ENCODE data around the gene DFFB.
"Not testable (repeated sequence)": the region's sequence is repeated elsewhere in the genome, so short reads cannot be mapped to it uniquely, and the experiment has no call there.

Gene DFFB, protein sequence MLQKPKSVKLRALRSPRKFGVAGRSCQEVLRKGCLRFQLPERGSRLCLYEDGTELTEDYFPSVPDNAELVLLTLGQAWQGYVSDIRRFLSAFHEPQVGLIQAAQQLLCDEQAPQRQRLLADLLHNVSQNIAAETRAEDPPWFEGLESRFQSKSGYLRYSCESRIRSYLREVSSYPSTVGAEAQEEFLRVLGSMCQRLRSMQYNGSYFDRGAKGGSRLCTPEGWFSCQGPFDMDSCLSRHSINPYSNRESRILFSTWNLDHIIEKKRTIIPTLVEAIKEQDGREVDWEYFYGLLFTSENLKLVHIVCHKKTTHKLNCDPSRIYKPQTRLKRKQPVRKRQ

DNA sequence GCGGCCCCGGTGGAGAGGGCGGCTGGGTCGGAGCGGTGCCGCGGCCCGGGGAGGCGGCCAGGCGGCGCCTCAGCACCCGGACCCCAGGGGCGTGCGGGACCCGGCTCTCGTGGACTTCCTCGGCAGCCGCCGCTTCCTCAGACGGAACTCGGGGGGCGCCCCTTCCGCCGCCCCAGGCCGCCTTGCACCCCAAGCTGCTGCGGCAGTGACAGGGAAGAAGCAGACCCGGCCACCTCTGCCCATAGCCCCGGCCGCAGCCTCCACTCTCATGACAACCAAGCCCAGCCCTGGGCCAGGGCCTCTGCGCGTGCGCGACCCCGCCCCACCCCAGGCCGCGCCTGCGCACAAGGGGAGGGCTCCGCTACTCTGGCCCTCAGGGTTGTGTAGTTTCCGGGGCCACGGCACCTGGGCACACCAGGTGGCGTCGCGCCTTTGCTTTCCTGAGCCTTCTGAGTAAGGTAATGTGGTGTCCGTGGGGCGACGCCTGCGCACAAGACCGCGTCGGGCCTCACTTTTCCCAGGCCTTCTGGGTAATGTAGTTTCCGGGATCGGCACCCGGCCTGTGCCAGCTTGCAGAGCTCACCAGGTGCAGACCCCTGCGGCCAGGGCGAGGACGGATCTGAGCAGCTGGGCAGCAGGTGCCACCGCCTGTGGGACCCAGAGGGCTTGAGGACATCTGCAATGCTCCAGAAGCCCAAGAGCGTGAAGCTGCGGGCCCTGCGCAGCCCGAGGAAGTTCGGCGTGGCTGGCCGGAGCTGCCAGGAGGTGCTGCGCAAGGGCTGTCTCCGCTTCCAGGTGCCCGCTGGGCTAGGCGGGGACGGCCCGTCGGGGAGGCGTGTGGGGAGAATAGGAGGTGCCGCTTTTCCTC is at the start of gene DFFB, which contains the start of gene CEP104:
Gene DFFB (plus strand): TSS at position 554 of the 868 bp plus-strand sequence. CDS start 128 bp downstream, at position 682.
Gene CEP104 (minus strand): TSS at position 289 of the 868 bp plus-strand sequence. CDS start 4,804 bp downstream, outside the sequence.
- FAIRE-seq = peak; percentile 98
- peak; percentile 100 for DNase-seq (ENCODE audit: insufficient read length, low spot score)

DNA sequence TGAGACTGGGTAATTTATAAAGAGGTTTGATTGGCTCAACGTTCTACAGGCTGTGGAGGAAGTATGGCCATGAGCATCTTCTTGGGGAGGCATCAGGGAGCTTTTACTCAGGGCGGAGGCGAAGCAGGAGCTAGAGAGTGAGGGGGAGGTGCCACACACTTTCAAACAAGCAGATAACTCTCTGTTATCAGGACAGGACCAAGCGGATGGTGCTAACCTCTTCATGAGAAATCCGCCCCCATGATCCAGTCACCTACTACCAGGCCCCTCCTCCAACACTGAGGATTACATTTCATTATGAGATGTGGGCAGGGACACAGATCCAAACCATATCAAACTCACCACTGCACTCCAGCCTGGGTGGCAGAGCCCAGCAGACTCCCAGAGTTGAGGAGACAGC is 49.5 kb upstream of the DFFB start:
- DNase-seq (ENCODE audit: insufficient read length, low spot score) (no peak), FAIRE-seq (no peak)

DNA sequence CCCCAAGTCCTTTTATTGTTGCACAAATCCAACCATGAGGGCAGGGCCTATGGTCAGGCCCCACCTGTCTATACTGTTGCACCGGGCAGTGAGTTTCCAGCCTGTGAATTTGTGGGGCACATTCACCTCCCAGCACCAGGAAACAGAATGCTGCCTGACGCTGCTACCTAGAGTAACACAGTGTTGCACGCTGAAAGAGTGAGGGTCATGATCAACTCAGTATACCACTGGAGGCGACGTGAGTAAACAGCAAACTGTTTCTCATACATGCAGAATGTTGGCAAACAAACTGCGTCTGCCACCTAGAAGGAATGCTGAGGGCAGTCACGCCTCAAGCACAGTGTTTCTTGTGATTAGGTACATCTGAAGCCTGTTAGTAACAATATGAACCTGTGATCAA is 47.6 kb upstream of the DFFB start:
- DNase-seq (ENCODE audit: insufficient read length, low spot score) (no peak), FAIRE-seq (no peak)

DNA sequence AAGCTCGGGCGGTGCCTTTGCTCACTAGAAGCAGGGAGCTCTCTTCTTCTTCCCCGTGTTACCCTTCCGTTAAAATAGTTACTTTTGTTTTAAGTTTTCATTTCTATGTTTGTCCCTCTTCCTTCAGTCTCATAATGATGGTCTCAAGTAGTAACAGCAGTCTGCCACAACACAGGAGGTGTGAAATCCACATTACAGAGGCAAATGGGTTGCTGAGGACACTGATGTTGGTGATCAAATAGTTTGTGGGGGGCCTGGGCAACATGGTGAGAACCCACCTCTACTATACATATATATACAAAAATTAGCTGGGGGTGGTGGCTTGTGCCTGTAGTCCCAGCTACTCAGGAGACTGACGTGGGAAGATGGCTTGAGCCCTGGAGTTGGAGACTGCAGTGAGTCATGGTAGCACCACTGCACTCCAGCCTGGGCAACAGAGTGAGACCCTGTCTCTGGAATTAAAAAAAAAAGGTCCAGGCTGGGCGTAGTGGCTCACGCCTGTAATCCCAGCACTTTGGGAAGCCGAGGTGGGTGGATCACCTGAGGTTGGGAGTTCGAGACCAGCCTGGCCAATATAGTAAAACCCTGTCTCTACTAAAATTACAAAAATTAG is 47.0 kb upstream of the DFFB start:
- not testable (repeated sequence) for DNase-seq (ENCODE audit: insufficient read length, low spot score); FAIRE-seq

DNA sequence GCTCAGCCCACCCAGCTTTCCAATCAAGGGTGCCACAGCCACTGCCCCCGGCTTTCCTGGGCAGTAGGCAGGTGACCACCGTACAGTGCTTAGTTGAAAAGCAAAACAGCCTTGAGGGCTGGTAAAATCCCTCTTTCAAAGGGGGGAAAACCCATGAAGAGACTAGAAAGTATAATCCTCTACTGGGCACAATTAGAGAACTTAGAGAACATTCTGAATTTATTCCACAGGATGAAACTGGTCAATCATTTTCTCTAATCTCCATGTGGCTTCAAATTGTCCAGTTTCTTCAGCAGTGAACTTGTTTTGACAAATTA is 45.7 kb upstream of the DFFB start:
- FAIRE-seq (no peak), DNase-seq (ENCODE audit: insufficient read length, low spot score) (no peak)

DNA sequence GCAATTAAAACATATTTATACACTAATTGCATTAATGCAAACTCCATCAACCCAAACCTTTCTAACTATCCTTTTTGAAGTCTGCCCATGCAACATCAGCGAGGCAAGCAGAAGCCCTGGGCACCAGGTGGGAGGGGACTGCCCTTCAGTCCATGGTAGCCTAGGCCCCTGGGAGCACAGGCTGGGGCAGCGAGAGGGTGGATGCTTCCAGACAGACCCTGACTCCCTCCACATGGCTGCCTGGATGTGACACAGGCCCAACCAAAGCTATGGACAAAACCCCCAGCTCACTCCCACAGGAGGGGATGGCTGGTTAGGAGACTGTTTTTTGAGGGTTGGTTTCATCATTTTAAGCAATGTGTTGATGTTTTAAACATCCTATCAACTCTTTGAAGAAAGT is 43.2 kb upstream of the DFFB start:
- FAIRE-seq (no peak), DNase-seq (ENCODE audit: insufficient read length, low spot score) (no peak)

DNA sequence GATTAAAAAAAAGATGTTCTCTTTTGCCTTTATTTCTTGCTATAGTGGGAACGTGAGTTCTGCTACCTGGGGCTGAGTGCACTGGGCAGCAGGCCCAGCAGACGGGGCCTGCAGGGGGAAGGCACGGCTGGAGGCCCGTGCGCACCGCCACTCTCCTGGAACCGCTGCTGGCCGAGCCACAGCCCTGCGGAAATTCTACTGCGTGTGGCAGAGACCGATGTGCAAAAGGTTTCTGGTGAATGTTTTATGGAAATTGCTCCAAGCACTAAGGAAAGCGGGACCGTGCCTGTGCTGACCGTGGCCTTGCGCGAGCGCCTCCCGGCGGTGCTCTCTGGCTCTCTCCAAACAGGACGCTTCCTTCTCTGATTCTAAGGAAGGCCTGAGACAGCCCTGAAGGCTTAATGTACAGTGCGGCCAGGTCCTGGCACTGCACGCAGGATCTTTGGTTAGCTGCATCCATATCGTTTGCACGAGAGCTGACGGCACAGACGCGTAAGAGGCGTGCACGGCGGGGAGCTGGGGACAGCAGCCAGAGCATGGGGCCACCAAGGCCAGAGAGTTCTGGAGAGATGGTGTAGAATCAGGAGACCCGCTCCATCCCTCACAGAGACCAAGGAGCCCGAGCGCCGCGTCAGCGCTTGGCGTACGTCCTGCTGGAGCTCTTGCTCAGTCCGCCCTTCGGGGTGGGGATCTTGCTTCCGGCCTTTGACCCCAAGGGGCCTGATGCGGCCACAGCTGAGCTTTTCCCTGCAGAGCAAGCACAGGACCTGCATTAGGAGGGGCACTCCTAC is 42.3 kb upstream of the DFFB start:
- DNase-seq (ENCODE audit: insufficient read length, low spot score) (no peak), FAIRE-seq (no peak)

DNA sequence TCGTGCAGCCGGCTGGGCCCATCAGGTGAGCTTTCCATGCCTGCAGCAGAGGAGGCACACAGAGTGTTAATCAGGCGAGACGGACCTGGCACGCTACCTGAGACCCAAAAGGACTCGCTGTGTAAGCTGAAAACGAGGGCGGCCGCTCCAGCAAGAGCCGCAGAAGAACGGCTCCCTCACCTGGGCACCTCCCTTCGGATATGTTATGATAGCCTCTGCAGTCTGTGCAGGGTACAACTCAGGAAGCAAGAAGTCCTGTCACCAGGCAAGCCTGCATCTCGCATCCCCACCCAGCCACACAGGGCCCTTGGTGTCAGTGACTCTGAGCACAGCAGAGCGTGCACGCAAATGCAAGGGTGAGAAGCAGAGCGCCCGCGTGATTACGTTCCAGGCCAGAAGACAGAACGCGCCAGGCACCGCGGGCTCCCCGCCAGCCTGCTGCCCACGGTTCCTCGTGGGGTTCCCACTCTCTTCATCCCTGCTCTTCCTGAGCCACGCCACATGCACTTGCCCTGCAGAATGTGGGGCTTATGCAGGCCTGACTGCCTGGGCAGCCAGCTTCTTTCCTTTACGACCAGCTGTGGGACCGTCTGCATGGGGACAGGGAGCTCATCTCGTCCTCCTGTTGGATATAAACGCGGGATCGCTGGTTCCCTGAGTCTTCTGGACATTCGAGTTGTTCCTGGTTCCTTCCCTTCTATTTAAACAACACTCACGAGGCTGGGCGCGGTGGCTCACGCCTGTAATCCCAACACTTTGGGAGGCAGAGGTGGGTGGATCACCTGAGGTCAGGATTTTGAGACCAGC is 40.7 kb upstream of the DFFB start:
- DNase-seq (ENCODE audit: insufficient read length, low spot score) (no peak), FAIRE-seq (no peak)

DNA sequence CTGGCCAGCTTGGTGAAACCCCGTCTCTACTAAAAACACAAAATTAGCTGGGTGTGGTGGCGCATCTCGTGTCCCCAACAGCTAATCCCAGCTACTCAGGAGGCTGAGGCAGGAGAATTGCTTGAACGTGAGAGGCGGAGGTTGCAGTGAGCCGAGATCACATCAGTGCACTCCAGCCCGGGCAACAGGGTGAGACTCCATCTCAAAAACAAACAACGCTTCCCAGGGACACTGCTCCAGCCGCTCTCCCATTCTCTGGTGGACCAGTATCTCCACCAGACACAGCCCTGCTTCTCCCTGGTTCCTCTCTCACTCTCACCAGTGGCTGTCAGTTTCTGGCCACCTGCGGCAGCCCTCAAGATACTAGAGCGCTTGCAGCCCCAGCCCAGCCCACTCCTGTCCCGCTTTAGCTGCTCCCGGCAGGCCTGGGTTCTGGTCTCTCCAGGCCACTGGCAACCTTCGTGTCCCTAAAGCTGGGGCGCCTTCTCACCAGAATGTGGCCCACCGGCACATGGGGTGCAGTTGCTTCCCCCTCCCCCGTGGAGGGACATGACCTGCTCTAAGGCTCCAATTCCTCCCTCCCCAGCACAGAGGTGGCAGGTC is 40.0 kb upstream of the DFFB start:
- FAIRE-seq (no peak), DNase-seq (ENCODE audit: insufficient read length, low spot score) (no peak)

DNA sequence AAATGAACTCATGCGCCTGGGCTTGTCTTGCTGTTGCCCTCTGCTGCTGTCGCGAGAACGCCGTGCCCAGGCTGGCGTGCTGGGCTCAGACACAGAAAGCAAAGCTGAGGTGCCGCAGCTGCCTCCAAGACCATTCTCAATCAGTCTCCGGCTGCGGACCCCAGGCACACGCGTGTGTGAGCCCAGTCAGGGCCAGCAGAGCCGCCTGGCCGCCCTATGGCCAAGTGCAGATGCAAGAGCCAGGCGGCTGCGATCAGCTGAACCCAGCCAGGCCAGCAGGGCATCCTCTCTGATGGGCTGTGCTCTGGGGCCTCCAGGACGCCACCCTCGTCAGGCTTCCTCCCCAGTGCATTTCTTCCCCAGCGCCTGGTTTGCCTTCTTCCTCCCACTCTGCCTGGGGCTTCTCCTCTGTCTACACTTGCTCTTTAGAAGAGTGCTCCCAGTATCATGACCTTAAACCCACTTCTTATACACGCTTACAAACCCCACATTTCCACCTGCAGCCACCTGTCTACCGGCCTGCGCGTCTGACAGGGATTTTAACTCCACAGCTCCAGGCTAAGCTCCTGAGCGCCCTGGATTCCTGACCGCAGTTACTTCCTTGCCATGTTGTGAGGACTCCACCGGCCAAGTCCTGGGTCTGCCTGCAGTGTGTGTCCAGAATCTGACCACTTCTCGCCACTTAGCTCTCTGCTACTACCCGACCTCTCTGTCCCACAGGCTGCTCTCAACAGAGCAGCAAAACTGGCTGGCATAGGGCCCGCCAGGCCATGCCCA is 39.3 kb upstream of the DFFB start:
- no peak for DNase-seq (ENCODE audit: insufficient read length, low spot score)
- FAIRE-seq = no peak

DNA sequence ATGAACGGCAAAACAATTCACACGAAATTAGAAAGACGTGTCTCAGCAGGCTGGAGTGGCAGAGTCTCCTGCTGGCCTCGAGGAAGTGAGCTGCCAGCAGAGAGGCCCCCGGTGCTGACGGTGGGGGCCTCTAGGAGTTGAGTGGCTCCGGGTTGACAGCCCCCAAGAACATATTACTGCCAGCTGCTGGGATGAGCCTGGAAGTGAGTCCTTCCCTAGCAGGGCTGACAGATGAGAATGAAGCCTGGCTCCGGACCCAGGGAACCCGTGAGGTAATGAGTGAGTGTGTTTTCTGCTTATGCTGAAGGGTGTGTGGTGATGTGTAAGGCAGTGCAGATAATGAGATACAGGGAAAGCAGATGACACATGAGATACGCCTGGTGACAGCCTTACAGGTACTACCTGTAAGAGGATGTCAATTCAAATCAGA is 37.5 kb upstream of the DFFB start:
- DNase-seq (ENCODE audit: insufficient read length, low spot score) (no peak), FAIRE-seq (no peak)

DNA sequence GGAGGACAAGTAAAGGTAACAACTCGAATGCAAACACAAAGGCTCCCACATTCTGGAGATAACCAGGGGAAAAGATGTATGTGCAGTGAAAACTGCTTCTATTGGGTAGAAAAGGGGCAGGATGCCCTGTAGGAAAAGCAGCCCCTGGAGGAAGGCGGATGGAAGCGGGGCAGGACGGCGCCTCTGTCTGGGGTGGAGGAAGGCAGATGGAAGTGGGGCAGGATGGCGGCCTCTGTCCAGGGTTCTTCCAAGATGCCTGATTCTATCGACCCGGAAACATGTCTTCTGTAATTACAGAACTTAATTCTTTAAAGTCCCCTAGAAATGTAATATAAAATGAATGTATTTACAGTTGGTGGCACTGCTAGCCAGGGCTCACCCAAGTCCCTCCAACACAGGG is 37.0 kb upstream of the DFFB start:
- FAIRE-seq (no peak), DNase-seq (ENCODE audit: insufficient read length, low spot score) (no peak)

DNA sequence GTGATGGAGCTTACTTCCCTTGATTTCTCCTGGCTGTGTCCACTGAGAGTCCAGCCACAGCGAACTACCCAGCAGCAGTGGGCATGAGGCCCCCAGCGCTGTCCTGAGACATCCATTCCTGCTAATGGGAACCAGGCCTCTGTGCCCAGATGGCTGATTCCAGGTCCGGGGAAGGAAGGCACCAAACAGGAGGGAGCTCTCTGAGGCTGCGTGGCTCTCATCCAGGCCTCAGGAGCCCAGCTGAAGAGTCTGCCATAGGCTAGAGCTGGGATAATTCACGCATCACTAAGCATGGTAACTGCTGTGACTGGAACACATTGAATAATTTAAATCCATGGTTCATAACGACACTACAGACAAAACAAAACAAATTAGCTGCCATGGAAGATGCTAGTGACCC is 36.3 kb upstream of the DFFB start:
- DNase-seq (ENCODE audit: insufficient read length, low spot score) (no peak), FAIRE-seq (no peak)

DNA sequence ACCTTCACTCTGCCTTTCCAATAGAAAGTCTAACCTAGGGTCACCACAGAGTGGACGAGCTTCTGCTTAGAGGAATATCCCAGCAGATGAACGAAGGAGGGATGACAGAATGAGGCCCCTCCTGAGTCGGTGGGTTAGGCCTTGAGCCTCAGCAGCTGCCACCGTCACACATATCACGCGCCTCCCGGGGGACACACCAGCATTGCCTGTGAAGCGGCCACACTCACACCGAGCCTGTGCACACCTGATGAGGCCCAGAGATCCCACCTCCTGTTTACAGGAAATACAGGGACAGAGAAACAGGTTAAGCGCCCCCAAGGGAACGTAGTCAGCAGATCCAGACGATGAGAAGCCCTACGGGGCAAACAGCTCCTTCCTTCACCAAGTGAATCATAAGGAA is 35.8 kb upstream of the DFFB start:
- DNase-seq (ENCODE audit: insufficient read length, low spot score) = no peak
- no peak for FAIRE-seq

DNA sequence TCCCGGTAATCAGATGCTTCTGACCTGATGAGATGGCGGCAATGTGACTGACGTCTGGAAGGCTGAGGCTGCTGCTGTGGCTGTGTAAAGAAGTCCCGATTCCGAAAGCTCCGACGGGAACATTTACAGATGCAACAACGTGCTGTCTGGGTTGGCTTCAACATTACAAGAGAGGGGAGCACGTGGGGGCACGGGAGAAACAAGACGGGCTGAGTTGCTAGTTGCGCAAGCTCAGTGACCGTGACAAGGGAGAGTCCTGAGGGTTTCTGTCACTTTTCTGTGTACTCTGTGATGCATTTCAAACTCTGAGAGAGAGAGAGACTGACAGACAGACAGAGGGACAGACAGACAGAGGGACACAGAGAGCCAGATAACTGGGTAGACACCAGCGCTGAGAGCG is 35.4 kb upstream of the DFFB start:
- FAIRE-seq (no peak), DNase-seq (ENCODE audit: insufficient read length, low spot score) (no peak)

DNA sequence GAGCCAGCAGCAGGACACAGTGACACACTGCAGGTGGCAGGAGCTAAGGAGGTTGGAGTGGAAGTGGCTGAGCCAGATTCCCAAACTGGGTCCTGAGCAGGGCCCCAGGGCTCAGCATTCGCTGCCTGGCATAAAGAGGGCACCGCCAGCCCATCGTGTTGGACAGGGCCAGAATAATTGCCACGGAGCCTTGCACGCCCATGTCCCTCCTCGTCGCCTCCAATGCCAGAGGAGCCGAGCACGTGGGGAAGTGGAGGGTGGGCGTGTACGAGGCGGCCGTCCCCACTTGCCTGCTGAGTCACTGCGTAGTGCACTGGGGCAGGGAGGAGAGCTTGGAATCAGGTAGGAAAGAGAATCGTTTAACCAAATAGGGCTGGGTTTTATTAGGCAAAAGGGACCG is 34.9 kb upstream of the DFFB start:
- FAIRE-seq = no peak
- no peak for DNase-seq (ENCODE audit: insufficient read length, low spot score)

DNA sequence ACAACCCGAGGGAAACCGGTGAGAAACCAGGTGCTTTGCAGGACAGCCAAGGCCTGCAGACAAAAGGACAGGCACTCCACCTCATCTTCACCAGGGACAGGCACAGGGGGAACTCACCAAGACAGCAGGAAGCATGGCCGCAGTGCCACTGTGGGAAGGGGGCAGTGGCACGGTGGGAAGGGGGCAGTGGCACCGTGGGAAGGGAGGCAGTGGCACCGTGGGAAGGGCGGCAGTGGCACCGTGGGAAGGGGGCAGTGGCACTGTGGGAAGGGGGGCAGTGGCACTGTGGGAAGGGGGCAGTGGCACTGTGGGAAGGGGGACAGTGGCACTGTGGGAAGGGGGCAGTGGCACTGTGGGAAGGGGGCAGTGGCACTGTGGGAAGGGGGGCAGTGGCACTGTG is 32.6 kb upstream of the DFFB start:
- DNase-seq (ENCODE audit: insufficient read length, low spot score) = no peak
- FAIRE-seq = no peak

DNA sequence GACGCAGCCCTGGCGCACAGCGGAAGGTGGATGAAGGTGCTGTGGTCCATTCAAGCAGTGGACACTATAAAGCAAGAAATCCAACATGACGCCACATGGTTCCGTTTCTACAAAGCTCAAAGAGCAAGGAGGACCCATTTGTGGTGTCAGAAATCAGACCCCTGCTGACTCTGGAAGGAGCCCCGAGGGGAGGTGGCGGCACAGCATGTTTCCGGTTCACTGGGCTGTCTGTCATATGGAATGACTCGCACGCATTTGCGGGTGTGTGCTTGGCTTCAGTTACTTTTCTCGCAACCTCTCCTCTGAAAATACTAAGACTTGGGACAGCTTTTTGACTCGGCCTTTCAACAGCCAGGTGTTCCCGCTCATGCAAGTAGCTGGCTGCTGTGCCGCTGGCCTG is 31.9 kb upstream of the DFFB start:
- FAIRE-seq (no peak), DNase-seq (ENCODE audit: insufficient read length, low spot score) (no peak)

DNA sequence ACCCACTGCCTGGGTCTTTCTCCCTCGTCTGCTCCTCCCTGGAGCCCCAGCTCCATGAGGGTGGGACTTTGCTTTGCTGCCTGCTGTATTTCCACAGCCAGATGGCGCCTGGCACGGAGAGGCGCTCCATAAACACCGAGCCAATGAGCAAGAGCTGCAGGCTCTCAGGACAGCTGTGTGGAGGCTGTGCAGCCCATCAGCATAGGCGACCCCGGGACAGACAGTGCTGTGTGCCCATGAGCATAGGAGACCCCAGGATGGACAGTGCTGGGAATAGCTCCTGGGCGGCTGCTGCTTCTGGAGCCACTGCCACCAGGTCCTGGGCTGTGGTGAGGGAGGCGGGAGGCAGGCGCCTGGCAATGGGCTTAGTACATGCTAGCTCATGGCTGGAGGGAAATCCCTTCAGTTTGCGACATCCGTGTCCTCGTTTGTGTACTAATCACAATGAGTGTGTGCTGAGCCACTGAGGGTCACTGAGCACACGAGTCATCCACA is 29.4 kb upstream of the DFFB start:
- DNase-seq (ENCODE audit: insufficient read length, low spot score) (no peak), FAIRE-seq (no peak)

Measured in GM19239 (cell line).